SU-DHL-6 (cell line): ENCODE results near the gene GSK3A.

Source experiments
- EZH2phosphoT487 ChIP-seq: fragments of 200-600 bp; sonication (generic), shearing (Covaris generic); conservative IDR thresholded peaks from 2 replicates; pipeline ENCODE4 v1.6.1; 2018; ENCODE audit warnings: mild to moderate bottlenecking, antibody characterized with exemption, low read length, moderate library complexity, mixed read lengths
- TF ChIP-seq, protein P1 (sequence below): fragments of 200-600 bp; sonication (generic); IDR thresholded peaks from one replicate; pipeline ENCODE4 v1.5.1; 2017; ENCODE audit warnings: antibody characterized with exemption, mild to moderate bottlenecking, low read length, moderate library complexity; ENCODE audit not compliant: insufficient read depth, poor library complexity, severe bottlenecking

GRCh38 chr19:42281827-42282762 lies 39.7 kb upstream of the GSK3A start:
- TF ChIP-seq, protein P1, sequence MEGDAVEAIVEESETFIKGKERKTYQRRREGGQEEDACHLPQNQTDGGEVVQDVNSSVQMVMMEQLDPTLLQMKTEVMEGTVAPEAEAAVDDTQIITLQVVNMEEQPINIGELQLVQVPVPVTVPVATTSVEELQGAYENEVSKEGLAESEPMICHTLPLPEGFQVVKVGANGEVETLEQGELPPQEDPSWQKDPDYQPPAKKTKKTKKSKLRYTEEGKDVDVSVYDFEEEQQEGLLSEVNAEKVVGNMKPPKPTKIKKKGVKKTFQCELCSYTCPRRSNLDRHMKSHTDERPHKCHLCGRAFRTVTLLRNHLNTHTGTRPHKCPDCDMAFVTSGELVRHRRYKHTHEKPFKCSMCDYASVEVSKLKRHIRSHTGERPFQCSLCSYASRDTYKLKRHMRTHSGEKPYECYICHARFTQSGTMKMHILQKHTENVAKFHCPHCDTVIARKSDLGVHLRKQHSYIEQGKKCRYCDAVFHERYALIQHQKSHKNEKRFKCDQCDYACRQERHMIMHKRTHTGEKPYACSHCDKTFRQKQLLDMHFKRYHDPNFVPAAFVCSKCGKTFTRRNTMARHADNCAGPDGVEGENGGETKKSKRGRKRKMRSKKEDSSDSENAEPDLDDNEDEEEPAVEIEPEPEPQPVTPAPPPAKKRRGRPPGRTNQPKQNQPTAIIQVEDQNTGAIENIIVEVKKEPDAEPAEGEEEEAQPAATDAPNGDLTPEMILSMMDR = no peak
- TF ChIP-seq EZH2phosphoT487 = no peak
